Activated effector memory CD4-positive, alpha-beta T cell treated with Interleukin-2 at 50 U/mL for 16 hours (primary cell): ENCODE data around the gene MACROH2A2.
A peak's percentile ranks its signal among the peaks of the same experiment; 100 is the strongest.
"Not testable (repeated sequence)": the region's sequence is repeated elsewhere in the genome, so short reads cannot be mapped to it uniquely, and the experiment has no call there.

Source experiments
- DNase-seq: peaks from one replicate; pipeline ENCODE4 v3.0.0-alpha.2; 2020

MACROH2A2 gene

GRCh38 chr10:70106958-70107791 is 54.5 kb downstream of the MACROH2A2 start:
- DNase-seq = no peak

- no peak for DNase-seq
These were observed 56.6 kb downstream of the MACROH2A2 start for GRCh38 chr10:70109064-70109729.

GRCh38 chr10:70111496-70111895 is 58.9 kb downstream of the MACROH2A2 start:
- DNase-seq = no peak

GRCh38 chr10:70112071-70112470 is 59.4 kb downstream of the MACROH2A2 start:
- no peak for DNase-seq

DNA sequence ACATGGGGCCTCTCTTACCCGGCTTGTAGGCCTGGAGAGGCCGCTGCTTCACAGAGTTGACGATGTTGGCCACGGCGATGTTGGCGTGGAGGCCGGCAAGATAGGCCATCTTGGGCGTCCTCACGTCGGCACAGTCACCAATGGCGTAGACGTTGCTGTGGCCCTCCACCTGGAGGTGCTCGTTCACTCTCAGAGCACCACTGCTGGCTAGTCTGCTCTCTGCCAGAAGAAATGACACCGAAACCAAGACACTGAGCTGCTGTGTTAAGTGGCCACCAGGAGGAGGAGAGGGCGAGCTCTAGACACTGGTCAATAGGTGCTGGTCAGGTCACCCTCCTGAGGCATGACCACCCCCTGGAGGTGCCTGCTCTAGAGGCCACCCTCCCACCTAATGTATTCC is 62.3 kb downstream of the MACROH2A2 start:
- no peak for DNase-seq

DNA sequence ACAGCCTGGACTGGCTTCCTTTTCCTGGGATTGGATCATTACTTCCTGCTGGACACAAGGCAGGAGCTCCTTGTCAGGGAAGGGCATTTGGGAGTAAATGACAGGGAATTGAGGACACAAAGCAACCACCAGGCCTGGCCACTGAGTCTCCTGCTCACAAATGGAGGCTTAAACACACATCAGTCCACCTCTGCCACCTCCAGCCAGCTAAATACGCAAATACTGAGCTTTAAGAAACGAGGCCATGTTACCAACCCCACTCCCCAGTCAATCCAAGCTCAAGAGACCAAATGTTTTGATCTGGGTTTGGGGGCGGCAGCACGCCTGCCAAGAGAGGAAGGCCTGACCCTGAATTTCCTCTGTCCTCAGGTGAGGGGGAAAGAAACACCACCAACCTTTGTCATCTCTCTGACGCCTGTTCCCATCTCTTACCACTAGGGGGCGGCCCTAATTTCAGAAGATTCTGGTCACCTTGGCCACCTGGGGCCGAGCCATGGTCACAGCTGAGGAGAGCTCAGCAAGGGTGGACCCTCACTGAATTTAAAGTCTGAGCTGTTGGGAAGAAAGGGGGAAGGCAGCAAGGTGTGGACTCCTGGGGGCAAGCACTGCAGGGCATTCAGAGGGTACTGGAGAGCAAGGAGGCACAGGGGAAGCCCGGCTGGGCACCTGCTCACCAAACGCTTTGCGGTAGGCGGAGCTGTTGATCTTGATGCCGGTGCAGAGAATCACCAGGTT is 63.5 kb downstream of the MACROH2A2 start:
- peak; percentile 37 for DNase-seq

GRCh38 chr10:70117646-70118045 is 65.0 kb downstream of the MACROH2A2 start:
- DNase-seq = no peak

DNA sequence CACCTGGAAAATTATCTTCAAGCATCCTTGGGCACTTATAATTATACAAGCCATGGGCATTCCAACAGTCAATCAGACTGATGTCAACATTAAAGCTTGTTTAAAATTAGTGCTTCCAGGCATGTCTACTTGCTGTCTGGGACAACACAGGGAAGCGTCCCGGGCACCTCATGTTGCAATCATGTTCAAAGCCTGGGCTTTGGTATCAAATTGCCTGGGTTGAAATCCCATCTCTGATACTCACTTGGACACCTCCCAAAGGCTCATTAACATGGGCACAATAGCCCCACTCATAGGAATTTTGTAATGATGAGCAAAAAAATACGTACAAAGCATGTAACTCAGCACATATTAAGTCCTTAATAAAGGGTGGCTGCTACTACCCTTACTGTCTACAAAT is 65.5 kb downstream of the MACROH2A2 start:
- no peak for DNase-seq

DNA sequence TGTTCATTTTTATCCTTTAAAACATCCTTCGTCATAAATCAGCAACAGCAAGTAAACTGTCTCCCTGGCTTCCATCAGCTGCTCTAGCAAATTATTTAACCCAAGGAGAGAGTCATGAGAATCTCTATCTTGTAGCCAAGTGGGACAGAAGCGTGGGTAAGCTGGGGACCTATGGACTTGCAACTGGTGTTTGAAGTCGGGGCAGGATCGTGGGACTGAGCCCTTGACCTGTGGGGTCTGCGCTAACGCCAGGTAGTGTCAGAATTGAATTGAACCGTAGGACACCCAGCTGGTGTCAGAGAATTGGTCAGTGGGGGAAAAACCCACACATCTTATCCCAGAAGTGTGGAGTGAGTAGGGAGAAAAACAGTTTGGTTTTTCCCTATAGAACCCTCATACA is 66.6 kb downstream of the MACROH2A2 start:
- DNase-seq = no peak

DNA sequence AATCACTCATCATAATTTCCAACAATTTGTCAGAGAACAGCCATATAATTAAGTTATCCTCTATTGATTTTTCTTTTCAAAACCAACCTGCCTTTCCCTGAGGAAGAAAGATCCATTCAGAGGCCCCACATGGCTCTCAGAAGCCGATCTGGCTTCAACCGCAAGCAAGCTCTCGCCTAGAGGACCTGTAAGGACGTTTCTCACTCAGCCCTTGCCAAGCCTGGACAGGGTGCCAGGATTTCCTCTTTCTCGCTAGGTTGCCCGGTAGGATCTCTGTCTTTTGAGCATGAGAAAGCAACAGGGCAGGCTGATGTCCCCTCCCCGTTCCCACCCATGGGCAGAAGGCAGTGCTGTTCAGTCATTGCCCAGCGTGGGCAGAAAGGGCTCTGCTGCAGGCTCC is 67.0 kb downstream of the MACROH2A2 start:
- no peak for DNase-seq

GRCh38 chr10:70120417-70120816 is 67.8 kb downstream of the MACROH2A2 start:
- DNase-seq = no peak

- no peak for DNase-seq
These were observed 68.8 kb downstream of the MACROH2A2 start for GRCh38 chr10:70121281-70121949.

GRCh38 chr10:70122742-70123141 is 70.1 kb downstream of the MACROH2A2 start:
- no peak for DNase-seq

DNA sequence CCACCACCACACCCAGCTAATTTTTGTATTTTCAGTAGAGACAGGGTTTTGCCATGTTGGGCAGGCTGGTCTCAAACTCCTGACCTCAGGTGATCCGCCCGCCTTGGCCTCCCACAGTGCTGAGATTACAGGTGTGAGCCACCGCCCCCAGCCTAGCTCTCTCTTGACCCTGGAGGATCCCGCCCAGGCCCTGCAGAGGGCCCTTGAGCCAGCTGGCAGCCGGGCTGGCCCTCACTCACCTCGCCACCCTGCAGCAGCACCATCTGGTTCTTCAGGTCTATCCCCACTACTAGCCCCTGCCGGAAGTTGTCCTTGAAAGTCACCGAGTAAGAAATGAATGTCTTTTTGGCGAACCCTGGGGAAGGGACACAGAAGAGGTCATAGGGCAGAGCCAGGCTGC is 70.5 kb downstream of the MACROH2A2 start:
- DNase-seq = not testable (repeated sequence)

GRCh38 chr10:70123817-70124216 is 71.2 kb downstream of the MACROH2A2 start:
- no peak for DNase-seq

DNA sequence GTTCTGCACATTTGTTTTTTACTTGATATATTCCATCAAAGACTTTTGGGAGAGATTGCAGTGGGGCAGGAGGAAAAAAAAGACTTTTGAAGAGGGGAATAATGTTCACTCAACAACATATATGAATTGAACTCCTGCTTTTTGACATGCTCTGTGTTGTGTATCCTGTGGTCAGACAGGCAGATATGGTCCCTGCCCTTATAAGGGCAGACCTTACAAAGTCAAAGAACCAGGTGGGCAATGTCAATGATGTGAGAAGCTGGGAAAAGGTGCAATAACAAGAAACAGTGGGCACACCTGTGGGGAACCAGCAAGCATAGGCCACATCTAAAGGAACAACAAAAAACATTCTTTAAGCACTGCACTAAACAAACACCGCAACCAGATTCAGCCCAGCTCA is 71.8 kb downstream of the MACROH2A2 start:
- DNase-seq = no peak

- DNase-seq = no peak
These were observed 72.3 kb downstream of the MACROH2A2 start for GRCh38 chr10:70124918-70125317.

DNA sequence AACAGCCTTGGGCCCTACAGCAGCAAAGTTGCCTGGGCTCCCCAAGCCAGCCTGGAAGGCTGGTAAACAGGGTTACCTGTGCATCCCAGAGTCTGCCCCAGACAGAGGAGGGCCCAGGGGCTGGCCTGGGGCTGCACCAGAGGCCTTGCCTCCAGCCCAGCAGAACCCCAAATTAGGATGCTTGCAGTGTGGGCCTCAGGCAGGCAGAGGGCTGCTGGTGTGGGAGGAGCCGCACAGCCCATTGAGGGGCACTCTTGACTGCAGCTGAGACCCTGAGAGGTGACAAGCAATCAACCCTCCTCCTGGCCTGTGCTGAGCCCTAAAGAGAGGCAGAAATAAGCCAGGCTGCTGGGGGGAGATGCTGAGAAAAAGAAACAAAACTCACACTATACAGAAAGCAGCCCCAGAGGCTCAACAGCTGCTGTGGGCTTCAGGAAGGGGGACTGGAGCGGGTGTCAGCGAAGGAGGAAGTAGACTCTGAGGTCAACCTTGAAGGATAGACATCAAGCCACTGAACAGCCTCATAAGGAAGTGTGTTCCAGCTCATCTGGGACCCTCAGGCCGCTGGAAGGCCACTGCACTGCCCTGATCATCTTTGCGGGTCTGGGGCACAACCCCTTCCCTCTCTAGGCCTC is 73.4 kb downstream of the MACROH2A2 start:
- DNase-seq = no peak

GRCh38 chr10:70126700-70127395 is 74.2 kb downstream of the MACROH2A2 start:
- no peak for DNase-seq

DNA sequence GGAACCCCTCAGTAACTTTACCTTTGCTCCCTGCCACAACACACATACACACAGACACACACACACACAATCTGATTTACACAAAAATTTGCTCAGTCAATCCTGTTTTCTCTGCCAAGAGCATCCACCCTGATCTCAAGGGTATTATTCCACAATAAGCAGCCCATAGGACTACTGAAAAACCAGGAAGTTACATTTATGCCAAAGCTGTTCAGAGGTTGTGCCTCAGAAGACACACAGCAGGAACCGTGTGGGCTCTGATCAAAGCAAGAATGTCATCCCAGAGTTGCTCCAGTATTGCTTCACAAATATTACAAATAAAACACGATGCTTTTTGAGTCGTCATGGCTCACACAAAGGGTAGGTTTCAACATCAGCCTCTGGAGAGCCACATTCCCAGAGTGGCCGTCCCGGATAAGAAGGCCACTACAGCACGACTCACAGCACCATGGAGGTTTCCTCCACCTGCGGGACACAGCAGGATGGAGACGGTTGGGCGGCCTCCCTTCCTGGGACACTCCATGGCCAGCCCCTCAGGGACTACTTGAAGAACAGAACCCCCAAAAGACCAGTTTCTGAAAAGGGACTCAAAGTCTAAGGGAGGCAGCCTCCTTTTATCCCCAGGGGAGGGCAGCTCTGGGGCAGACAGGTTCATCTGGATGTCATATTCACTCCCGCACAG is 78.4 kb downstream of the MACROH2A2 start:
- no peak for DNase-seq

DNA sequence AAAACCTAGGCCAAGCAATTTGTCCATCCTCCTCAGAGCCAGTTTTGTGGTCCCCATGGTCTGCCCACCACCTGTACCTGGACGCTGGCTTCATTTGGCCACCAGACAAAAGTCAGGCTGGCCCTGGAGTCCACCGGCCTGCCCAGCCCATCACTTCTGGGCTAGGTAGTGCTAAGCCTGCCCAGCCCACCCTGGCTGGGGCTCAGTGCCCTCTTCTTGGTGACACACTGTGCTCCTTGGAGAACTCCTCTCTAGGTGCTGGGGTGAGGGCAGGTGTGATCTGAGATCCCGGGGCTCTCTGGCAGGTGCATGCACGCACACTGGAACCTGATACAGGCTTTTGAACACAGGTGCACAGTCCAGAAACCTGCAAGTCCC is 78.9 kb downstream of the MACROH2A2 start:
- no peak for DNase-seq
